Kasumi-1 (cell line): ENCODE measurements around the gene TPRG1L.

Source experiments
- DNase-seq, 2 experiments: peaks; one replicate each; lab custom pipeline; 2025; lab: John Stamatoyannopoulos, UW

The TPRG1L gene

GRCh38 chr1:3628445-3628844 is 3.6 kb downstream of the TPRG1L start:
- no peak for DNase-seq

- DNase-seq, result no peak
Measured at GRCh38 chr1:3629561-3630160, 4.8 kb downstream of the TPRG1L start.

GRCh38 chr1:3630161-3630611 is 5.4 kb downstream of the TPRG1L start:
- no peak for DNase-seq

GRCh38 chr1:3630914-3631313 is 6.1 kb downstream of the TPRG1L start:
- no peak for DNase-seq

GRCh38 chr1:3631320-3632260 is 6.8 kb downstream of the TPRG1L start:
- DNase-seq, result no peak

GRCh38 chr1:3632298-3632697 is 7.5 kb downstream of the TPRG1L start:
- no peak for DNase-seq

GRCh38 chr1:3632716-3633343 is 8.0 kb downstream of the TPRG1L start:
- no peak for DNase-seq

GRCh38 chr1:3633344-3634058 is 8.7 kb downstream of the TPRG1L start:
- no peak for DNase-seq

GRCh38 chr1:3634059-3634800 is 9.4 kb downstream of the TPRG1L start:
- DNase-seq, result no peak

GRCh38 chr1:3636080-3636479 is 11.3 kb downstream of the TPRG1L start:
- no peak for DNase-seq

- no peak for DNase-seq
Measured at GRCh38 chr1:3636531-3636930, 11.7 kb downstream of the TPRG1L start.

GRCh38 chr1:3638027-3638426 is 13.2 kb downstream of the TPRG1L start:
- no peak for DNase-seq

GRCh38 chr1:3638676-3639075 is 13.9 kb downstream of the TPRG1L start:
- no peak for DNase-seq

- no peak for DNase-seq
Measured at GRCh38 chr1:3639397-3639911, 14.6 kb downstream of the TPRG1L start.

- DNase-seq, result no peak
Measured at GRCh38 chr1:3640121-3640837, 15.5 kb downstream of the TPRG1L start.

- no peak for DNase-seq
Measured at GRCh38 chr1:3641046-3641760, 16.4 kb downstream of the TPRG1L start.

- no peak for DNase-seq
Measured at GRCh38 chr1:3641816-3642215, 17.0 kb downstream of the TPRG1L start.

- DNase-seq, result no peak
Measured at GRCh38 chr1:3642919-3643675, 18.3 kb downstream of the TPRG1L start.

- no peak for DNase-seq
Measured at GRCh38 chr1:3644273-3644672, 19.5 kb downstream of the TPRG1L start.
